Activated naive CD4-positive, alpha-beta T cell treated with anti-CD3 and anti-CD28 coated beads, Interleukin-2, amount 10 ng/mL, durations not matched to agents 7 days and 5 days (primary cell): ENCODE results near the gene DAB2.
"Not testable (repeated sequence)": the region's sequence is repeated elsewhere in the genome, so short reads cannot be mapped to it uniquely, and the experiment has no call there.

ENCODE experiments used
- CTCF ChIA-PET: fragments of 350-600 bp; sonication (Branson Sonifier 250); formaldehyde crosslinking; loops from one replicate; lab custom pipeline; 2021; ENCODE audit warnings: antibody characterized with exemption; lab: Charles Lee
- DNase-seq: peaks from one replicate; pipeline ENCODE4 v3.0.0-alpha.2; 2020
- H3K27ac Mint-ChIP-seq: one replicate; pipeline ENCODE4 v1.8.0; 2021; ENCODE audit warnings: mild to moderate bottlenecking, moderate library complexity, mixed read lengths
- H3K27me3 Mint-ChIP-seq: one replicate; pipeline ENCODE4 v1.8.0; 2021; ENCODE audit warnings: mild to moderate bottlenecking, mixed read lengths
- H3K36me3 Mint-ChIP-seq: one replicate; pipeline ENCODE4 v1.8.0; 2021; ENCODE audit warnings: mixed read lengths
- H3K4me1 Mint-ChIP-seq: one replicate; pipeline ENCODE4 v1.8.0; 2021; ENCODE audit warnings: mixed read lengths
- H3K4me3 Mint-ChIP-seq: one replicate; pipeline ENCODE4 v1.8.0; 2021; ENCODE audit warnings: mild to moderate bottlenecking, moderate library complexity, mixed read lengths
- H3K9me3 Mint-ChIP-seq: one replicate; pipeline ENCODE4 v1.8.0; 2021; ENCODE audit warnings: mixed read lengths

Gene DAB2

GRCh38 chr5:39349484-39349883 lies 75.3 kb downstream of the DAB2 start:
- Mint-ChIP-seq H3K9me3 (peaks cover 24% of the 10 kb centered on the region), H3K4me3 (no peak overlapping the region), H3K27ac (no peak overlapping the region), H3K27me3 (peaks cover 4% of the 10 kb centered on the region), H3K36me3 (no peaks in the 10 kb centered on the region), H3K4me1 (no peaks in the 10 kb centered on the region)
- CTCF ChIA-PET = no interaction called here
- no peak for DNase-seq

DNA sequence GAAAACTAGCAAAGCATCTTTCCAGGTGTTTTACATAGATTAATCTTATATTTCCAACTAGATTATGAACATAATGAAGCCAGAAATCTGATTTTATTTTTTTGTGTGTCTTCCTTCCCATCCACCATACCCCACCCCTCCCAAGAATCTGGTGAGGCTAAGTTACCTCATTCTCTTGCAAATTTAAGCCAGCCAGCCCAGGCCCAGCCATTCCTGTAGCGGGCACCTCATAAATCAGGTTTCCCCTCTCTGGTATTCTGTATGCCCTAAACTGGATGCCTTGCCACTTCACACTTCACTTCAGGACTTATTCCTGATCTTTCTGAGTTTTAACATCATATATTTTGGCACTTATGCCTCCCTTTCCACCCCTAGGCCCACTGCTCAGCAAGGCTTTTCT lies 82.3 kb downstream of the DAB2 start:
- H3K27me3 Mint-ChIP-seq = peaks cover 17% of the 10 kb centered on the region
- no peaks in the 10 kb centered on the region for H3K9me3 Mint-ChIP-seq
- H3K4me1 Mint-ChIP-seq = no peaks in the 10 kb centered on the region
- H3K4me3 Mint-ChIP-seq = no peak overlapping the region
- CTCF ChIA-PET = no interaction called here
- no peaks in the 10 kb centered on the region for H3K36me3 Mint-ChIP-seq
- no peak for DNase-seq
- H3K27ac Mint-ChIP-seq = no peak overlapping the region

DNA sequence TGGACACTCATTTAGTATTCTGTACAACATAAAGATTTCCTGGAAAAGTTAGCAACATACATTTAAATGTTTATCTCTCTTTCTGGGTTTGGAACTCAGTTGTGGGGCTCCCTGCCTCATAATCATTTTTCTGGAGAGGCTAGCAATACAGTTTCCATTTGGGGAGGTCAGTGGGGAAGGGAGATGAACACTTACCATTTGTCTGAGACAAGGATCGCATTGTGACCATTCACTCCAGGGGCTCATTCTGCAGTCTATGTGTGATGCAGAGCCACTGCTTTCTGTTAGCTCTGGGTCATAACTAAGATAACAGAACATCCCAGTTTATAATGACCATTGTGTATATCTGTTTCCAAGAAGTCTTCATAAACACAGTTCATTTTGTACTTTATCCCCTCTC lies 82.9 kb downstream of the DAB2 start:
- DNase-seq = no peak
- CTCF ChIA-PET = no interaction called here
- peaks cover 17% of the 10 kb centered on the region for H3K27me3 Mint-ChIP-seq

DNA sequence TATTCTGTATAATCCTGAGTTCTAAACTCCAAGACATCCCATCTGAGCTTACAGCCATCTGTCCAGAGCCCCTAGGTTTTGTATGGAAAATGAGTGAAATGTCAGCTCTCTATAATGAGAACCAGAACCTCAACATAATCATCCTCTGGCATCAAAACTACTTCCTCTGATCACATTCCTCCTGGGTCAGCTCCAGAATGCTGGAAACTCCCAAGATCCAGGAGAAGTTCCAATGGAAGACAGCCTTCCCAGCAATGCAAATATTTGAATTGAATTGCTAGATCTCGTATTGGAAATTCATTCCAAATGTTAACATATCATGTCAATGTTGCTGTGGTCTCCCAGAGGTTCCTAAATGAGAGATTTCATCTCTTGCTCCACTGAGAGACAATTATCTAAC lies 84.3 kb downstream of the DAB2 start:
- Mint-ChIP-seq H3K4me3 (no peak overlapping the region), H3K27me3 (peaks cover 17% of the 10 kb centered on the region), H3K36me3 (no peaks in the 10 kb centered on the region), H3K27ac (no peak overlapping the region), H3K4me1 (no peaks in the 10 kb centered on the region), H3K9me3 (no peaks in the 10 kb centered on the region)
- no peak for DNase-seq
- CTCF ChIA-PET = no interaction called here

More for the DNA sequence above, 82.9 kb downstream of the DAB2 start:
- Mint-ChIP-seq H3K27ac (no peak overlapping the region), H3K9me3 (no peaks in the 10 kb centered on the region), H3K4me1 (no peaks in the 10 kb centered on the region), H3K4me3 (no peak overlapping the region), H3K36me3 (no peaks in the 10 kb centered on the region)

GRCh38 chr5:39337252-39337915 lies 87.4 kb downstream of the DAB2 start:
- Mint-ChIP-seq H3K27me3 (no peaks in the 10 kb centered on the region), H3K36me3 (no peaks in the 10 kb centered on the region), H3K4me3 (no peak overlapping the region), H3K27ac (no peak overlapping the region), H3K4me1 (no peaks in the 10 kb centered on the region), H3K9me3 (no peaks in the 10 kb centered on the region)
- CTCF ChIA-PET = no interaction called here
- no peak for DNase-seq

- CTCF ChIA-PET, H3K27ac Mint-ChIP-seq, H3K4me3 Mint-ChIP-seq, DNase-seq, H3K27me3 Mint-ChIP-seq, H3K4me1 Mint-ChIP-seq, H3K9me3 Mint-ChIP-seq, H3K36me3 Mint-ChIP-seq: not testable (repeated sequence)
These were observed 90.5 kb downstream of the DAB2 start for GRCh38 chr5:39334296-39334695.

DNA sequence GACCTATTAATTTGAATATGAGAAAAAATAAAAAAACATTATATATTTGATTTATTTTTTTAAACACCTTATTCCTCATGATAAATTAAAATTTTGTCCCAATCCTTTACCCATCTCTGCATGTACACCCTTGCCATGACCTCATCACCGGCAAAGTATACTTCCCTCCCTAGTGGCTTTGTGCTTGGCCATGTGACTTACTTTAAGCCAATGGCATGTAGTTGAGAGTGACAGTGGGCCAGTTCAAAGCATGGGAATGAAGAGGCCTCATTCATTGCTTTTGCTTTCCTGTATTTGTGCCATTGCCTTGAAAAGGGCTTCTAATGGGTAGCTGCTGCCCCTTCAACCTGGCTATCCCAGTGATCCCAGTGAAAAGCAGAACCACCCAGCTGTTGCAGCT lies 91.7 kb downstream of the DAB2 start:
- Mint-ChIP-seq H3K36me3 (no peaks in the 10 kb centered on the region), H3K9me3 (no peaks in the 10 kb centered on the region), H3K27me3 (no peaks in the 10 kb centered on the region), H3K4me1 (no peaks in the 10 kb centered on the region), H3K4me3 (no peak overlapping the region), H3K27ac (no peak overlapping the region)
- DNase-seq = no peak
- CTCF ChIA-PET = no interaction called here

DNA sequence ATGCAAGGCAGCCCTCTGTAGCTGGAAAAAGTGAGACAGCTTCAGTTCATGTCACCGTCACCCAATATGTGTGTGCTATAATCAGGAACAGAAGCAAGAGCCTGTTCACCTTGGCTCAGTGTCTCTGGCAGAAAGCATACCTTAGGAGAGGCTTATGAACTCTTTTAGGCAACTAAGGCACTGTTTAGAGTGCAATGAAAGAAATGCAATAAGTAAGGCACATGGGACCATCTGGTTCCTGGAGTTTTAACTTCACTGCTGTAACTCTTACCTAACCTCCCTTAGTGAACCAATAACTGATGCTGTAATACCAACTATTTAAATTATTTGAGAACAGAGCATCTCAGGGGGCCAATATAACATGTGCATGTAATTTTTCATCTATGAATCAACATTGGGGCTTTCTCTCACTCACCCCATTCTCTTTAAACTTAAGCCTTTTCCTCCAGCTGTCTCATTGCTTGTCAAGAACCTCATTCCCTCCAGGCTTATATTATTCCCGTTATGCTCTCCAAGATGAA lies 92.9 kb downstream of the DAB2 start:
- no peak for DNase-seq

DNA sequence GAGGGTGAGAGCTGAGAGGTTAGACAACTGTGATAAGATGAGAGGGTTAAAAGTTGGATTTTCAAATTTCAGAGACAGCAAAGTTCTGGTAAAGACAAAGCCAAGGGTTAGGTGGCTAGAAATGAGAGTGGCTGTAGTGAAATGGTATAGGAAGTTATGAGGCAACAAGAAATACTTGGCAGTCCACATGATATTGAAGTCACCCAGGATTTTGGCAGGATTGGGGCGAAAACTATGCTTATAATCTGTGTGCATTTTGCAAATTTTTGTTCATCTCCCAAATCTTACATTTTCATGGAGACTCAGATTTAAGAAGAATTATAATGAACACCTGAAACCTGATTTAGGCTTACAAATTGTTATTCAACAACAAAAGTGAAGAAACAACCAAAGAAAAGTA lies 96.0 kb downstream of the DAB2 start:
- CTCF ChIA-PET = no interaction called here
- no peaks in the 10 kb centered on the region for H3K9me3 Mint-ChIP-seq
- H3K27me3 Mint-ChIP-seq = peaks cover 3% of the 10 kb centered on the region
- no peak overlapping the region for H3K27ac Mint-ChIP-seq
- H3K4me1 Mint-ChIP-seq = no peaks in the 10 kb centered on the region
- DNase-seq = no peak
- H3K36me3 Mint-ChIP-seq = no peaks in the 10 kb centered on the region
- no peak overlapping the region for H3K4me3 Mint-ChIP-seq

More for the DNA sequence above, 92.9 kb downstream of the DAB2 start:
- H3K4me3 Mint-ChIP-seq = no peak overlapping the region
- no peaks in the 10 kb centered on the region for H3K27me3 Mint-ChIP-seq
- no peaks in the 10 kb centered on the region for H3K4me1 Mint-ChIP-seq
- no peaks in the 10 kb centered on the region for H3K36me3 Mint-ChIP-seq
- CTCF ChIA-PET = no interaction called here
- no peak overlapping the region for H3K27ac Mint-ChIP-seq
- H3K9me3 Mint-ChIP-seq = no peaks in the 10 kb centered on the region

DNA sequence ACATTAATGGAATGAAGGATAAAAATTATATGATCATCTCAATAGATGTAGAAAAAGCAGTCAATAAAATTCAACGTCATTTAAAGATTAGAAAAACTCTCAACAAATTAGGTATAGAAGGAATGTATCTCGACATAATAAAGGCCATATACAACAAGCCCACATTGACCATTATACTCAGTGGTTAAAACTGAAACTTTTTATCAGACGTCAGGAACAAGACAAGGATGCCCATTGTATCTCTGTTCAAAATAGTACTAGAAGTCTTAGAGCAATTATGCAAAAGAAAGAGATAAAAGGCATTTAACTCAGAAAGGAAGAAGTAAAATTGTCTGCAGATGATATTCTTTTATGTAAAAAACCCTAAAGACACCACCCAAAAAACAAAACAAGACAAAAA lies 101.2 kb downstream of the DAB2 start:
- Mint-ChIP-seq H3K36me3 (no peaks in the 10 kb centered on the region), H3K4me1 (no peaks in the 10 kb centered on the region), H3K27me3 (peaks cover 3% of the 10 kb centered on the region), H3K9me3 (no peaks in the 10 kb centered on the region), H3K27ac (no peak overlapping the region), H3K4me3 (no peak overlapping the region)
- no peak for DNase-seq
- CTCF ChIA-PET = no interaction called here
